Gastroesophageal sphincter (tissue), 4 donors: Measurements from ENCODE around the gene LNX1. TPM values are rescaled to one million over a fixed set of nuclear protein-coding genes. Genes with fewer than 3 reads are reported as not detected.

Experiments used
- ATAC-seq: fragments of 150-250 bp; one replicate; pipeline ENCODE4 v1.9.1; 2016; ENCODE audit warnings: mild to moderate bottlenecking, moderate library complexity
- H3K27ac ChIP-seq, 4 donors: fragments of 200-600 bp; sonication (generic) in 3 of 4; 1 replicate in 3 of 4; 2 replicates in 1 of 4; pipeline ENCODE4 v1.5.1; 2016 to 2019
- H3K27me3 ChIP-seq: fragments of 200-600 bp; sonication (generic); one replicate; pipeline ENCODE4 v1.5.1; 2019
- H3K36me3 ChIP-seq, 2 donors: fragments of 200-600 bp; sonication (generic); one replicate each; pipeline ENCODE4 v1.5.1; 2019; ENCODE audit warnings: control low read depth in 1 of 2
- H3K4me1 ChIP-seq, 3 donors: fragments of 200-600 bp; sonication (generic); 1 replicate in 2 of 3; 2 replicates in 1 of 3; pipeline ENCODE4 v1.5.1; 2016 to 2019; ENCODE audit warnings: control low read depth in 2 of 3
- H3K4me3 ChIP-seq, 2 donors: fragments of 200-600 bp; sonication (generic); one replicate each; pipeline ENCODE4 v1.5.1; 2019; ENCODE audit warnings: mild to moderate bottlenecking in 1 of 2, moderate library complexity in 1 of 2
- H3K9me3 ChIP-seq, 3 donors: fragments of 200-600 bp; sonication (generic); one replicate each; pipeline ENCODE4 v1.5.1; 2017 to 2019; ENCODE audit warnings: control low read depth in 2 of 3
- CTCF ChIP-seq, 4 experiments: fragments of 200-600 bp in 2 of 4; fragments of 450-650 bp in 2 of 4; sonication (generic) in 1 of 4; IDR thresholded peaks; one replicate each; pipeline ENCODE4 v1.5.1; 2017 to 2019; ENCODE audit warnings: antibody characterized with exemption in 4 of 4, mild to moderate bottlenecking in 2 of 4, moderate library complexity in 2 of 4
- EP300 ChIP-seq: sonication (generic); formaldehyde crosslinking; IDR thresholded peaks from one replicate; pipeline ENCODE4 v1.6.1; 2017; ENCODE audit warnings: antibody characterized with exemption, mild to moderate bottlenecking
- POLR2A ChIP-seq, 2 donors: fragments of 450-650 bp; IDR thresholded peaks; one replicate each; pipeline ENCODE4 v1.6.1; 2017; ENCODE audit warnings: antibody characterized with exemption in 2 of 2, mild to moderate bottlenecking in 2 of 2, moderate library complexity in 1 of 2
- POLR2AphosphoS5 ChIP-seq: sonication (generic); formaldehyde crosslinking; IDR thresholded peaks from one replicate; pipeline ENCODE4 v1.6.1; 2017; ENCODE audit warnings: antibody characterized with exemption
- WGBS, 2 donors: methylation state at CpG; one replicate each; pipeline ENCODE4 v1.1.5; 2018; ENCODE audit warnings: low coverage in 1 of 2; 5-methylcytosine and 5-hydroxymethylcytosine counted together
- total RNA-seq, 4 donors: library from RNA; depleted of rRNA; stranded (reverse); fragments of >200 nt; gene quantifications; one replicate each; pipeline ENCODE4 v1.1.0, GENCODE V29; 2016

LNX1 gene
- total RNA-seq, 4 donors from 2014 or later, result 2.6 to 13.6 (median 7.2) TPM

GRCh38 chr4:53518807-53519206 is 72.5 kb downstream of the LNX1 start:
- H3K4me3 ChIP-seq, result no peak overlapping the region
- no peaks in the 10 kb centered on the region for H3K36me3 ChIP-seq
- ATAC-seq, result no peak
- H3K4me1 ChIP-seq, result no peaks in the 10 kb centered on the region
- TF ChIP-seq POLR2A (IDR thresholded peaks at IDR 0.05), result no peak
- TF ChIP-seq CTCF (IDR thresholded peaks at IDR 0.05), result no peak
- no peak for TF ChIP-seq EP300
- TF ChIP-seq POLR2AphosphoS5, result no peak
- H3K27ac ChIP-seq, result no peak overlapping the region
- no peaks in the 10 kb centered on the region for H3K27me3 ChIP-seq
- 81 to 94% methylated on average over 2 of the region's 3 CpGs for WGBS, 2 donors
- no peaks in the 10 kb centered on the region for H3K9me3 ChIP-seq

DNA sequence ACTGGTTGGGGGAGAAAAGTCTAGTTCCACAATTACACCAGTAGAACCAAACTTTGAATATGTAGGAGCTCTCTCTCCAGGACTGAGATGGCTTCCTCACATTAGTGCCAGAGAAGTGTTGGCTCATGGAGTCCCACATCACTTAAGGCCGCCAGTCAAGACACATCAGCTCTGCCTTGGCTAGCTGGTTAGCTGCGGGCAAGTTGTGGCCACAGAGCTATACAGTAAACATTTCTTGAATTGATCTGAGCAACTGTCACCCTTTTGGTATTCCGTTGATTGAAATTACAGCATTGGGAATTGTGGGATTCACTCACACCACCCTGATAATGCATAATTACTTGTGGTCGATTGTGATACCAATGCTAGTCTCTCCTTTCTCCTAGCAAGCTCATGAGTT is 76.2 kb downstream of the LNX1 start:
- TF ChIP-seq POLR2A (IDR thresholded peaks at IDR 0.05) (no peak), POLR2AphosphoS5 (no peak), EP300 (no peak), CTCF (IDR thresholded peaks at IDR 0.05) (no peak)
- no peaks in the 10 kb centered on the region for H3K36me3 ChIP-seq
- WGBS, 2 donors, result 95 to 100% methylated on average over 4 of the region's 4 CpGs
- no peaks in the 10 kb centered on the region for H3K27me3 ChIP-seq
- H3K9me3 ChIP-seq, result no peaks in the 10 kb centered on the region
- H3K4me3 ChIP-seq, result no peak overlapping the region
- H3K27ac ChIP-seq, result no peak overlapping the region
- ATAC-seq, result no peak
- H3K4me1 ChIP-seq, result no peaks in the 10 kb centered on the region

- TF ChIP-seq POLR2A (IDR thresholded peaks at IDR 0.05) (no peak), CTCF (IDR thresholded peaks at IDR 0.05) (no peak), POLR2AphosphoS5 (no peak), EP300 (no peak)
- no peaks in the 10 kb centered on the region for H3K4me1 ChIP-seq
- H3K27ac ChIP-seq, result no peak overlapping the region
- H3K4me3 ChIP-seq, result no peak overlapping the region
- no peaks in the 10 kb centered on the region for H3K36me3 ChIP-seq
- no peaks in the 10 kb centered on the region for H3K9me3 ChIP-seq
- H3K27me3 ChIP-seq, result no peaks in the 10 kb centered on the region
- ATAC-seq, result no peak
- WGBS, 2 donors, result 0% methylated on average over 1 of the region's 1 CpG; no CpG with 5 or more reads in 1 of the 2 donors
These were observed 76.8 kb downstream of the LNX1 start for GRCh38 chr4:53514509-53514908.

DNA sequence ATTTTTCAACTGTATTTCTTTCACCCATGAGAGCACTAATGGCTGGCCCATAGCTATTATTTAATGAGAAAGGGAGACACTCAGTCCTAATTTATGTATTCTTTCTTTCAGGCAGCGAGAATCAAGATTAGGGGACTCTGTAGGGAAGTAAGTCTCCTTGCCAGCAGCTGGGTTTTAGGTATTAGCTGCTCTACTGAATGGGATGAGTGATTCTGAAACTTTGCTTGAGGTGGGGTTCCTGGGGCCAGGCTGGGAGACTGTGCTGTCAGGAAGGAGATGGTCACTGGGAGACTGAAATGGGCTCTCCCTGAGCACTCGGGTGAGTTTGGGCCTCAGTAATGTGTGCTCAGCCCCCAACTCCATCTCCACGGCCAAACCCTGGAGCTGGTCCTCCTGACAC is 78.7 kb downstream of the LNX1 start:
- no peak overlapping the region for H3K27ac ChIP-seq
- H3K9me3 ChIP-seq, result no peaks in the 10 kb centered on the region
- ATAC-seq, result no peak
- H3K4me3 ChIP-seq, result no peak overlapping the region
- no peaks in the 10 kb centered on the region for H3K27me3 ChIP-seq
- no peak for TF ChIP-seq EP300
- TF ChIP-seq CTCF (IDR thresholded peaks at IDR 0.05), result no peak
- no peak for TF ChIP-seq POLR2A (IDR thresholded peaks at IDR 0.05)
- TF ChIP-seq POLR2AphosphoS5, result no peak
- no peaks in the 10 kb centered on the region for H3K4me1 ChIP-seq
- H3K36me3 ChIP-seq, result no peaks in the 10 kb centered on the region
- WGBS, 2 donors, result 0 to 36% methylated on average over 1 to 3 of the region's 3 CpGs

DNA sequence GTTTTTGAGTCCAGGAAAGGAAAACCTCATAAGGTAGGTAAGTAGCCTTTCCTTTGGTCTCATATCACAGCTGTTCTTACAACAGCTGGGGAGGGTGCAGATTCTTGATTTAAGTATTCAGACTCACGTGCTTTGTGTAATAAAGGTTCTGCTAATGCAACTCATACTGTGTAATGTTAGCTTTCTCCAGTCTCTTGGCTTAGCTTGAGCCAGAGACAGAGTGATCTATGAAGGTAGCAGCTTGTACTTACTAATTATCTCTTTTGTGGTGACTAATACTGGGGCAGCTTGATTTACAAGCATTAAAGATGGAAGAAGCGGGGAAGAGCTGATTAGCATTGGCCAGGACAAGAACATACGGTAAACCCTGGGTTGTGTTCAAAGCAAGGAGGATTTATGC is 80.3 kb downstream of the LNX1 start:
- Histone ChIP-seq H3K27me3 (no peaks in the 10 kb centered on the region), H3K4me1 (no peaks in the 10 kb centered on the region), H3K4me3 (no peak overlapping the region), H3K27ac (no peak overlapping the region), H3K9me3 (no peaks in the 10 kb centered on the region), H3K36me3 (no peaks in the 10 kb centered on the region)
- ATAC-seq, result no peak
- TF ChIP-seq EP300 (no peak), POLR2A (IDR thresholded peaks at IDR 0.05) (no peak), CTCF (IDR thresholded peaks at IDR 0.05) (no peak), POLR2AphosphoS5 (no peak)
- WGBS, 2 donors, result 17 to 26% methylated on average over 3 of the region's 3 CpGs
